Breast epithelium (tissue), 3 donors: ENCODE measurements around the gene APOO.

Experiments used
- CTCF ChIP-seq, 3 donors: fragments of 450-650 bp; IDR thresholded peaks; one replicate each; pipeline ENCODE4 v1.5.1; 2016 to 2017; ENCODE audit warnings: antibody characterized with exemption in 3 of 3, mild to moderate bottlenecking in 3 of 3, moderate library complexity in 3 of 3
- POLR2A ChIP-seq: fragments of 450-650 bp; IDR thresholded peaks from one replicate; pipeline ENCODE4 v1.6.1; 2016; ENCODE audit warnings: antibody characterized with exemption, mild to moderate bottlenecking, moderate library complexity
- POLR2AphosphoS5 ChIP-seq, 3 donors: sonication (generic); formaldehyde crosslinking; IDR thresholded peaks; one replicate each; pipeline ENCODE4 v1.6.1; 2017; ENCODE audit warnings: antibody characterized with exemption in 3 of 3

- TF ChIP-seq CTCF (IDR thresholded peaks at IDR 0.05): no peak
- no peak for TF ChIP-seq POLR2AphosphoS5 (IDR thresholded peaks at IDR 0.05)
- TF ChIP-seq POLR2A: no peak
Measured at GRCh38 chrX:23822397-23822796, 85.3 kb downstream of the APOO start.
